WI38 (cell line): ENCODE results near the gene SLC34A1.

Experiments
- H3K4me3 ChIP-seq: 2 replicates; pipeline ENCODE4 v1.5.1; 2011; ENCODE audit warnings: low read depth, mild to moderate bottlenecking, control low read depth, low read length
- CTCF ChIP-seq: IDR thresholded peaks from 2 replicates; pipeline ENCODE4 v1.5.1; 2012; ENCODE audit warnings: low read depth, mild to moderate bottlenecking, control low read depth, low read length

SLC34A1 gene

GRCh38 chr5:177393206-177393765, 9.1 kb downstream of the SLC34A1 start:
- H3K4me3 ChIP-seq: no peak overlapping the region
- no peak for TF ChIP-seq CTCF

GRCh38 chr5:177393990-177394389, 9.8 kb downstream of the SLC34A1 start:
- no peak overlapping the region for H3K4me3 ChIP-seq
- no peak for TF ChIP-seq CTCF

GRCh38 chr5:177396078-177396477, 11.8 kb downstream of the SLC34A1 start:
- TF ChIP-seq CTCF: no peak

GRCh38 chr5:177396807-177397206, 12.6 kb downstream of the SLC34A1 start:
- TF ChIP-seq CTCF: no peak
- H3K4me3 ChIP-seq: no peak overlapping the region

More at GRCh38 chr5:177396078-177396477, 11.8 kb downstream of the SLC34A1 start:
- no peak overlapping the region for H3K4me3 ChIP-seq

- no peak overlapping the region for H3K4me3 ChIP-seq
- no peak for TF ChIP-seq CTCF
Measured at GRCh38 chr5:177397875-177398390, 13.7 kb downstream of the SLC34A1 start.

GRCh38 chr5:177399997-177400868, 16.0 kb downstream of the SLC34A1 start, which contains the start of gene PFN3:
TSS of gene PFN3 (minus strand) at chr5:177400661. CDS start at chr5:177400576, 85 bp downstream.
- H3K4me3 ChIP-seq: no peak within 1 kb of the TSS
- TF ChIP-seq CTCF: no peak
